Stimulated activated CD8-positive, alpha-beta memory T cell treated with anti-CD3 and anti-CD28 coated beads, Interleukin-12 subunit alpha, Interleukin-12 subunit beta, amount 100 ng/mL, for 1 hour (primary cell): ENCODE measurements around the gene FGF12.

Experiments
- DNase-seq: peaks from one replicate; pipeline ENCODE4 v3.0.0-alpha.2; 2020; ENCODE audit warnings: low read depth

Gene FGF12

GRCh38 chr3:192260116-192261010 lies 467.0 kb downstream of the FGF12 start:
- no peak for DNase-seq

- no peak for DNase-seq
These were observed 467.7 kb downstream of the FGF12 start for GRCh38 chr3:192259661-192260060.

GRCh38 chr3:192258721-192259120 lies 468.6 kb downstream of the FGF12 start:
- DNase-seq = no peak

GRCh38 chr3:192255839-192256238 lies 471.5 kb downstream of the FGF12 start:
- no peak for DNase-seq

- no peak for DNase-seq
These were observed 474.0 kb downstream of the FGF12 start for GRCh38 chr3:192253138-192253887.

GRCh38 chr3:192249516-192249915 lies 477.8 kb downstream of the FGF12 start:
- DNase-seq = no peak

GRCh38 chr3:192246847-192247559 lies 480.3 kb downstream of the FGF12 start:
- no peak for DNase-seq

GRCh38 chr3:192244591-192244990 lies 482.8 kb downstream of the FGF12 start:
- no peak for DNase-seq

- no peak for DNase-seq
These were observed 487.4 kb downstream of the FGF12 start for GRCh38 chr3:192239956-192240355.

- no peak for DNase-seq
These were observed 489.2 kb downstream of the FGF12 start for GRCh38 chr3:192237992-192238608.

- DNase-seq = no peak
These were observed 497.5 kb downstream of the FGF12 start for GRCh38 chr3:192229866-192230265.

- no peak for DNase-seq
These were observed 502.6 kb downstream of the FGF12 start for GRCh38 chr3:192224634-192225155.

- no peak for DNase-seq
These were observed 503.5 kb downstream of the FGF12 start for GRCh38 chr3:192223815-192224214.

GRCh38 chr3:192220915-192221314 lies 506.4 kb downstream of the FGF12 start:
- DNase-seq = no peak

GRCh38 chr3:192219926-192220325 lies 507.4 kb downstream of the FGF12 start:
- no peak for DNase-seq

GRCh38 chr3:192216067-192216466 lies 511.3 kb downstream of the FGF12 start:
- no peak for DNase-seq

- DNase-seq = no peak
These were observed 514.4 kb downstream of the FGF12 start for GRCh38 chr3:192212979-192213378.

GRCh38 chr3:192212335-192212734 lies 515.0 kb downstream of the FGF12 start:
- DNase-seq = no peak

- DNase-seq = no peak
These were observed 519.7 kb downstream of the FGF12 start for GRCh38 chr3:192207651-192208050.

GRCh38 chr3:192207239-192207638 lies 520.1 kb downstream of the FGF12 start:
- no peak for DNase-seq

GRCh38 chr3:192194085-192194484 lies 533.3 kb downstream of the FGF12 start:
- DNase-seq = no peak
